NOMO-1 treated with DMSO at 0.1 percent for 48 hours (cell line): Measurements from ENCODE around the gene OTULINL.
A peak's percentile ranks its signal among the peaks of the same experiment; 100 is the strongest.

Experiments
- DNase-seq: peaks from one replicate; lab custom pipeline; 2025; ENCODE audit not compliant: unreplicated experiment; lab: John Stamatoyannopoulos, UW

The OTULINL gene

DNA sequence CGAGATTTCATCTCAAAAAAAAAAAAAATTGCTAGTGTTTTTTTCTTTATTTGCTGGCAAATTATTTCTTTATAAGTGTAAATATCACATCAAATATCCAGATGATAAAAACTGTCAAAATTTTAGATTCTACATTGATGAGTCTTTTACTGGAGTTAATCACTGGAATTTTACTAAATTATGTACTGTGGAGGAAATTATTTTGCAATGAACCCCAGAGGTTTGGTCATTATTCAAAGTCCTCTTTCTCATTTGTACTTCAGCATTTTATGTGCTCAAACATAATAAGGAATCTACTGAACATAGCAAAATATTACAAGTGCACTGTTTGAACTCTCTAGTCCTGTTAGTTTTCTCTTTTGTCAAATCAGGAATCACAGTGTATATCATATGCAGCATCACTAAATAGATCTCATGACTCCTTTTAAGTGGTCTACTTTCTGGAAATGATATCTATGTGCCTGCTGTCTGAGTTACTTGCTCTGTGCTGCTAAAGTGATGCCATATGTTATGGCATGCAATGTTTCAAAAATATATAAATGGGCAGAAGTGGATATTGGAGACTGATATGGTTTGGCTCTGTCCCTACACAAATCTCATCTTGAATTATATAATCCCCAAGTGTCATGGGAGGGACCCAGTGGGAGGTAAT lies 18.0 kb downstream of the OTULINL start:
- no peak for DNase-seq

DNA sequence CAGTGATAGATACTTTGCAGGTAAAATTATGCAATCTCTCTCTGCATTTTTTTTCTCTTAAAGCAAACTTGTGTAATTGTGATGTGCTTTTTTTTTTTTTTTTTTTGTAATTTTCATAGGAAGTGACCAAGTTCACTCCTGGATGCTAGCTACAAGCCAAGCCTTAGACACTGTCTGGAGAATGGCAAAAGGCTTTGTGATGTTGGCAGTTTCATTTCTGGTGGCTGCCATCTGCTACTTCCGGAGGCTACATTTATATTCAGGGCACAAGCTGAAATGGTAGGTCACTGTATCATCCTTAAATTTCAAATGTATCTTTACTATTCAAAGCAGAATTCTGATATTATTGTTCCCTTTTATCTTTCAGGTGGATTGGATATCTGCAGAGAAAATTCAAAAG lies 19.3 kb downstream of the OTULINL start:
- no peak for DNase-seq

DNA sequence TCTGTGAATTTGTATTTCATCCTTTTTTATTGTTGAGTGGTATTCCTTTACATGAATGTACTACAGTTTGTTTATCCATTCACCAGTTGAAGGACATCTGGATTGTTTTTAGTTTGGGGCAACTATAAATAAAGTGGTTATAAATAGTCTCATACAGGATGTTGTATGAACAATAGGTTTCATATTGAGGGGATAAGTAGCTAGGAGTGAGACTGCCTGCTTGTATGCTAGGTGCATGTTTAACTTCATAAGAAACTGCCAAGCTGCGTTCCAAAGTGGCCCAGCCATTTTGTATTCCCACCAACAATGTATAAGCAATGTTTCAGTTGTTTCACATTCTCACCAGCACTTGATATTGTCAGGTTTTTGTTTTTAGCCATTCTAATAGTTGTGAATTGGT lies 21.5 kb downstream of the OTULINL start:
- DNase-seq, result no peak

DNA sequence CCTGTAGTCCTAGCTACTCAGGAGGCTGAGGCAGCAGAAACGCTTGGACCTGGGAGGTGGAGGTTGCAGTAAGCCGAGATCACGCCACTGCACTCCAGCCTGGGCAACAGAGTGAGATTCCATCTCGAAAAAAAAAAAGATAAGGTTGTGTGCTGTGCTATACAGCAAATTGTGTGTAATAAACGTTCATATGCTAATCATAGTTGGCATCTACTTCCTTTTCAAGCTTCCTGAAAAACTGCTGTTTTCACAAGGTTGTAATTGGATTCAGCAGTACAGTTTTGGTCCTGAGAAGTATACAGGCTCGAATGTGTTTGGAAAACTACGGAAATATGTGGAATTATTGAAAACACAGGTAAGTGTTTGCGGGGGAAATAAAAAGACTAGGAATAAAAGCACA lies 25.5 kb downstream of the OTULINL start:
- peak; percentile 43 for DNase-seq

DNA sequence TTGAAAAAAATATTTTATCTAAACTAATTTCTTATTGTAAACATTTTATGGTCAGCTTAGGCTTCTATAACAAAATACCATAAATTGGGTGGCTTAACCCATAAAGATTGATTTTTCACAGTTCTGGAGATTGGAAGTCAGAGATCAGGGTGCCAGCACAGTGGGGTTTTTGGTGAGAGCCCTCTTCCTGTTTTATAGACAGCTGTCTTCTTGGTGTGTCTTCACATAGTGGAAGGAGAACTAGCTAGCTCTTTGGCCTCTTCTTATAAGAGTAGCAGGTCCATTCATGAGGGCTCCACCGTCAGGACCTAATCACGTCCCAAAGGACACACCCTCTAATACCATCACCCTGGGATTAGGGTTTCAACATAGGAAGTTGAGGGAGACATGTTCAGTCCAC lies 26.6 kb downstream of the OTULINL start:
- peak; percentile 46 for DNase-seq

DNA sequence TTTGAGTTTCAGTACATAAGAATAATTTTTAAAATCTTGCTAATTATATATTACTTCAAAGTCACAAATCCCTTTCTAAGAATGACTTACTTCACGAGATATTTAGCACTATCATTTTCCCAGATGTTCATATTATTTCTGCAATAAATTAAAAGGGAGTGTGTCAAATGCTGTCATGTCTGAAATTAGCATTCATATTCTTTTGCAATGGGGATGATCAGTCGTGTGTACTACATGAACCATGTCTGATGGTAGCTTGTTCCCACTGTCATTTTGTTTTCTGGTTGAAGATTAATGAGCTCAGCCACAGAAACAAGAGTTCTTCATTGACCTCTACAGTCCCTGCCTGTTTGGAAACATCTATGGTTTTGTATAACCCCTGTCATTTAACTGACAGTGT lies 30.1 kb downstream of the OTULINL start:
- no peak for DNase-seq

GRCh38 chr5:14614490-14614889 lies 32.9 kb downstream of the OTULINL start:
- no peak for DNase-seq

- DNase-seq, result no peak
Observed at GRCh38 chr5:14615365-14615764, 33.8 kb downstream of the OTULINL start.

- DNase-seq, result no peak
Observed at GRCh38 chr5:14617441-14617840, 35.8 kb downstream of the OTULINL start.

- no peak for DNase-seq
Observed at GRCh38 chr5:14627270-14627669, 45.7 kb downstream of the OTULINL start.

DNA sequence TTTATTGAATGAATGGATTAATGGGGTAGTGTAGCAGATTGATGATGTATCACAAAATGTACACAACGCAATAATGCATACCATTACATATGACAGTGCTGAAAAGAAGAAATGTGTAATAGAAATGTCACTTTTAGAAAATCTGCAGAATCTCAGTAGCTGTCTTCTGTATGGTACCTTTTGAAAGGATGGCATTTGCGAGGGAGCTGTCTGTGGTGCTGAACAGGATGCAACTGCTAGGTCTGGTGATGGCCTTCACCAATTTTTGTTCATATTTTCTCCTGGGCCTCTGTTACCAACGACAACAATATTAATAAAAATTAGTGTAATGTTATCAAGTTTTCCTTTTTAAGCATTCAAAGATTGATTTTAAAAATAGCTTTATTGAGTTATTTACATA lies 46.8 kb downstream of the OTULINL start:
- DNase-seq, result peak; percentile 67

- peak; percentile 56 for DNase-seq
Observed at GRCh38 chr5:14630671-14631070, 49.1 kb downstream of the OTULINL start.

DNA sequence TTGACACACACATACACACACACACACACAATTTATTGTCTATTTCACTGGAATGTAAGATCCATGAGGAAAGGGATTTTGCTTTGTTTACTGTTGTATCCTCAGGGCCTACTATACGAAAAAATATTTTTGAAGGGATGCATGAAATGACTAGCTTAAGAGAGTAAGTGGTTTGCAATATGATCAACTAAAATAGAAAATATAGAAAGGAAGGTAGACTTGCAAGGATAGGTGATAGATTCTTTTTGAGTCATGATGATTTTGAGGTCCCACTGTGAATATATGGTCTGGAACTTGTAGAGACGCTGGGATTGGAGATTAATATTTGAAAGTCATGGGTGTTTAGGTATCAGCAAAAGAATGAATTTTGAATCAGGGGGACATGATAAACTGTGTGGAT lies 54.1 kb downstream of the OTULINL start:
- no peak for DNase-seq

DNA sequence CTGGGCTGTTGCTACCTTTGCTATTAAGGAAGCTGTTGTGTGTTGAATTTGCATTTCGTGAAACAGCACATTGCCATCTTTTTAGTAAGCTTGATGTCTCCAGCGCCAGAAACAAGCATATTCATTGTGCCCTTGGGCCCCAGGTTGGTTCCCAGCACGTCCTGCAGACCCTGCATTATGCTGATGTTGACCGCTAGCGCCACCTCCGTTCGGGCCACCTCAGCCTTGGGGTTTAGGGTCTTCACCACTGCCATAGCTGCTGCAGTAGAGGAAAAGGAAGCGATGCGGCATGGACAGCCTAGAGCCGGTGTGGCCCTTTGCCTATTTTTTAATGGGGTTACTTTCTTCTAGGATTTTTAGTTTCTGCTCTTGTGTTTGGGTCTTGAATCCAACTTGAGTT lies 59.2 kb downstream of the OTULINL start:
- DNase-seq, result no peak

- DNase-seq, result no peak
Observed at GRCh38 chr5:14644623-14645237, 63.1 kb downstream of the OTULINL start.

DNA sequence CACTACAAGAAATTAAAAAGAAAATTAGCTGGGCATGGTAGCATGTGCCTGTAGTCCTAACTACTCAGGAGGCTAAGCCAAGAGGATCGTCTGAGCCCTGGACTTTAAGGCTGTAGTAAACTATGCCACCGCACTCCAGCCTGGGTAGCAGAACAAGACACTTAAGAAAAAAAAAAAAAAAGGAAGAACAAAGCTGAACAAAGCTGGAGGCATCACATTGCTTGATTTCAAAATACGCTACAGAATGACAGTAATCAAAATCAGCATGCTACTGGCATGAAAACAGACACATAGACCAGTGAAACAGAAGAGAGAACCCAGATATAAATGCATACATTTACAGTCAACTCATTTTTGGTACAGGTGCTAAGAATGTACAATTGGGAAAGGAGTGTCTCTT lies 68.5 kb downstream of the OTULINL start:
- peak; percentile 44 for DNase-seq

DNA sequence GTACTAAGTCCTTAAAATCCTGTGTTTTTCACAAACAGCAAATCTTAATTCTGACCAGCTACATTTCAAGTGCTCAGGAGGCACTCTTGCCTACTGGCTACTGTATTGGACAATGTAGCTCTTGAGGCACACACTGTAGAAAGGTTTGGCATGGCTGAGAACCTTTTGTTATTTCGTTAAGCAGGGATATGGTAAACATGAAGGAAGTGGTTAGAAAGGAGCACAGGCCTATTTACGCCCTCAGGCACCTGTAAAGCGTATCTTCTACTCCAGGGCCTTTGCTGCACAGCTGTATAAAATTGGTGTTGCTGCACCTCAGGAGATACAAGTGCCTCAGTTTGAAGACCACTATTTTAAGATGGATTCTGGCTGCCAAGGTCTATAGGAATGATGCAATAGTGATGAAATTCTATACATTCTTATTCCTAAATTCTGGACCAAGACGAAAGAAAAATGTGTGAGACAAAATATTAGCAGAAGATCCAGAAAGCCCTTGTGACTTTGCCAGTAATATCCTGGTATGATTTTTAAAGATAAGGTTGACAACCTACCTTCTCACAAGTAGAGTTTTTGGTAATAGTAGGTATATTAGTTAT lies 73.7 kb downstream of the OTULINL start:
- DNase-seq, result no peak

DNA sequence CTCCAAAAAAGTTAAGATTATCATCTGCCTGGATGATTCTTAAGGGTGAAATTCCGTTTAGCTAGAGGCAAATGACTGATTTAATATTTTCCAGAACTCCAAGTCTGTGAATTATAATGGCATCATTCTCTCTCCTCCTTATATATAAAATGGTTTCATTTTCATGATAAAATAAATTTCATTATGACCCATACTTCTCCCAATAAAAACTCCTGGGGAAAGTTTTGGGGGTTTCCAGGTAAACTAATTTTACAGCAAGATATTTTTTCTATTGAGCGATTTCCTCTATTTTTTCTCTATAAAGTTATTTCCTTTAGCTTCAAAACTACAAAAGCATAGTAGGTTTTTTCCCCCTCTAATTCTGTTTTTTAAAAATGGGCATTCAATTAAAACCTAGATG lies 75.3 kb downstream of the OTULINL start:
- no peak for DNase-seq

- no peak for DNase-seq
Observed at GRCh38 chr5:14659821-14660607, 78.4 kb downstream of the OTULINL start.

DNA sequence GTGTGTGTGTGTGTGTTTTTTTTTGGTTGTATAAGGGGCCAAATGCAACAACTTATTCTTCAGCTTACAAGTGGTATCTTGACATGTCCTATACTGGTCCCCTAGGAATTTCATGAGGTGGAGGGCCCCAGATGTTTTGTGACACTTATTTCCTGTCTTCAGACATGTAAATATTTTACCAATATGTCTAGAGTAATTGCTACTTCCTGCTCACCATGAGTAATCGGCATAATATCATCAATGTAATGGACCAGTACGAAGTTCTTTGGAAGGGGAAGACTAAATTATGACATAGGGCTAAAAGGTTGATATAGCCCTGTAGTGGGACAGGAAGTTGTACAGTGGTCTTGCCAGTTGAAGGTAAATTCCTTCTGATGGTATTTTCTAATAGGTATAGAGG lies 79.2 kb downstream of the OTULINL start:
- no peak for DNase-seq
